HG03039 (cell line): ENCODE measurements around the gene MFAP3L.

Experiments used
- ATAC-seq: cut with Tn5 transposase; IDR thresholded peaks from one replicate; pipeline ENCODE4 v1.9.1; 2021; ENCODE audit warnings: mild to moderate bottlenecking, moderate library complexity; ENCODE audit not compliant: unreplicated experiment

Gene MFAP3L

DNA sequence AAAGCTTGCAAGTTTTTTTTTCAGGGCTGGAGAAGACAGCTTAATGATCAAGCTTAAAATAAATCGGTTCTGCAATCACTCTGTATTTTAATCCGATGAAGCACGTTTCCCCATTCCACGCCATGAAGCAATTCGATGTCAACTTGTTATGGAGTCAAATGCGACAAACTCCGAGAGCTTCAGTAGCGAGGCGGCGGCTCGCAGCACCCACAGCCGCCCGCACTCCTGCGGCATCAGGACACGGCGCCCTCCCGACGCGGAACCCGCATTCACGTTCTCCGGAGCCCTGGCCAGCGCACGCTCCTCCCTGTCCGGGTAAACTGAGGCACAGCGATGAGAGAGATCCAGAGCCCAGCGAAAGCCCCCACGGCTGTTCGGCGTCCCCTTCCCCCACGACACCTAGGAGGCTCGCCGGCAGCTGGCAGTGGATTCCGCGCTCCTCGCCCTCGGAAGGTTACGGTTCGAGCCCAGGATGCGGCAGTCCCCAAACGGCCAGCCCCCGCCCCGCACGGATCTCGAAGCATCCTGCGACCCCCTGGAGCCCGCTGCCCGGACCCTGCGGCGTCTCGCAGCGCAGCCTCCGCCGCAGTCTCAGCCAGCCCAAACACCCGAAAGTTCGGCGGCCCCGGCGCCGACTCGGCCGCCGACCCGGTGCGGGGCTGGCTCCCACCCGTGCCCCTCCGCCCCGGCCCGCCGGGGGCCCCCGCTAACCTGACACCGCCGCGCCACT lies 507 bp downstream of the MFAP3L start:
- ATAC-seq = no peak

GRCh38 chr4:170022211-170022610 lies 4.0 kb downstream of the MFAP3L start:
- no peak for ATAC-seq

DNA sequence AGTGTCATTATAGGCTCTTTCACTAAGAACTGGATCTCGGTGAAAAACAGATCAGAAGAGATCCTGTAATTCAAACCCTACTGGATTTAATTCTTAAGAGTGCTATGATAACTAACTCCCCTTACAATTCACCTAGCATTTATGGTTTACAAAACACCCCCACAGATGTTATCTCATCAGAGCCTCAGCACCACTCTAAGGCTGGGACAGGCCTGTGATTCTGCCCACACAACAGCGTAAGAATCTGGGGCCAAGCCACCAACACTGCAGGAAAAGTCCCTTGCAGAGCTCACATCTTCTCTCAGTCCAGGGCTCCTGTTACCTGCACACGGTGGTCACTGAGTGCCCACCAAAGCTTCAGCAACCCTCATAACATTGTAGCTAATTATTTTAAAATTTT lies 8.9 kb downstream of the MFAP3L start:
- no peak for ATAC-seq

DNA sequence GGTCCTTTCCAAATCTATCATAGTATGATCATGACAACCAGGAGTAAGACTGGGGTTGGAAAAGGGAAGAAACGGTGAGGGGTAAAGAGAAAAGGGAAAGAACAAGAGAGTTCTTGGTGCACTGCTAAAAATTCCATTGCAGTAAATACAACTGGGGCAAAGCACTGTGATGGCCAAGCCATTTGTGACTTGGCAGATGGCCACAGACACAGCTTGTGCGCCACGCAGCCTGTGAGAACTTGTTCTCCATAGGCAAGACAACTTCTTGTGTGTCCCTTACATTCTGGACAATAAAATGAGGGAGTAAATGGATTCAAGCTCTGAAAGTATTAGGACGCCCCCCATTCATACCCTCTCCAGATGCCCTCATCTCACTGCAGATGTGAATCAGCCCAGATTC lies 10.9 kb downstream of the MFAP3L start:
- no peak for ATAC-seq

GRCh38 chr4:170014359-170015011 lies 11.7 kb downstream of the MFAP3L start:
- no peak for ATAC-seq

DNA sequence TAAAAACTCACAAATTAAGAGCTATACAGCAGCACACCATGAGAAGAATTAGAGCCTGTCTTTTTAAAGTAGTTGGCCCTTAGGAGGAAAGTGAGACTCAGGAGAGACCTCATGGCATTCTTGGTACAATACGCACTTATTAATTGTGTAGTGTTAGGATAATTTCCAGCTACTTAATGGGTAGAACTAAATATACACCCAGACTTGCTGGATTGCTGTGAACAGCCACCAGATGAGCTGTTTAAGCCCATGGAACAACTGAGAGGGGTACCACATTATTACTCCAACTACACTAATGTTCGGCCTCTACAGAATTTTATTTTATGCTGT lies 13.6 kb downstream of the MFAP3L start:
- no peak for ATAC-seq

DNA sequence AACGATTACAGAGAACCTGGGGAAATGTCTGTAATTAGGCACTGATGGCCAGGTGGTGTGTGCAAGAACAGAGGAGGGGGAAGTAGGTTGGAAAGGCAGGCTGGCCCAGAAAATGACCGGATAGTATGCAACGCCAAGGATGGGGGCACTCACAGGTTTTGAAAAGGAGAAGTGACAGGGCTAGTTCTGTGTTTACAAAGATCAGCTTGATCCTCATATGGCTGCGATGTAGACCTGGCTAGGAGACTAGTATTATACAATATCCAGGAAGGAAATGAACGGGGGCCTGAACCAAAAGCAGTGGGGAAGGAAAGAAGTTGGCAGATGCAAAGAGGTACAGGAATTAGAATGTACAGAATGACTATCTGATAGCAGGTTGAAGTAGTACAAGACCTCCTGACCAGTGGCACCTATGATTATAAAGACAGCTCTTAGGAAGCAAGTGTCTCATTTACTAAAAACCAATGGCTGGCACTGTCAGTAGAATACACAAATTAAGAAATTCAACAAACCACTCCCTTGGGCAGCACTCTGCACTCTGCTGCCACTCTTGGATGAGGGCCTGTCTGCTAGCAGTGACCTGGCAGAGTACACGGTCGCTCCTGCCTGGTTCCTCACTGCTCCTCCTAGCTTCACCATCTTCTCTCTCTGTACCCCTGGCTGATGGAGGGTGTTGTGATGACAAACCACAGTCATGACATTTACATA lies 14.1 kb downstream of the MFAP3L start:
- ATAC-seq = no peak

DNA sequence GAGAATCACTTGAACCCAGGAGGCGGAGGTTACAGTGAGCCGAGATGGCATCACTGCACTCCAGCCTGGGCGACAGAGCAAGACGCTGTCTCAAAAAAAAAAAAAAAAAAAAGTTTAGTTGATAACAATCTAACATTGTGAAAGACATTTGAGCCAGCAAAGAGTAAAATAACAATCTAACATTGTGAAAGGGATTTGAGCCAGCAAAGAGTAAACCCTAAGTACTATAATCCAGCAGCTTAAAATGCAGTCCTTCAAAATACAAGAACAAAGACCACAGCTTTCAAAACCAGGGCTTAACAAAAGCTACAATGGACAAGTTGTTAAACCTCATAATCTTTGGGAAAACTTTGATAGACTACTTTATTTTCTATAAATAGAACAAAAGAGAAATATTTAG lies 16.9 kb downstream of the MFAP3L start:
- no peak for ATAC-seq

- no peak for ATAC-seq
Observed at GRCh38 chr4:170008801-170009200, 17.4 kb downstream of the MFAP3L start.

DNA sequence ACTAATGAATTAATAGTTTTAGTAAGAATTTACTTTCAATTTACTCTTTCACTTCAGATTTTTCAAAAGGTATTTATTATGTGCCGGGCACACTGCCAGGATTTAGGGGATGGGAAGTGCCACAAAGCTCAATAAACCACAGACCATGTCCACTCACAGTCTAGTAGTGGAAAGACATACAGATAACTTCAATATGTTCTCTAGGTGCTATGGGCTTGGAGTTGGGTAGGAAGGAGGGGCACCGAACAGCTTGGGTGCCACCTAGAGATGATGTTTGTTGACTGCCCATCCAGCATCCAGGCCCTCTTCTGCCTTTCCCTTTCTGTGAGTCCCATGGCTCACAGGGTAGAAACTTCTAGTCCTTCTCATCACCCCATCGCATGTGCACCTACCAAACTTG lies 17.8 kb downstream of the MFAP3L start:
- no peak for ATAC-seq

DNA sequence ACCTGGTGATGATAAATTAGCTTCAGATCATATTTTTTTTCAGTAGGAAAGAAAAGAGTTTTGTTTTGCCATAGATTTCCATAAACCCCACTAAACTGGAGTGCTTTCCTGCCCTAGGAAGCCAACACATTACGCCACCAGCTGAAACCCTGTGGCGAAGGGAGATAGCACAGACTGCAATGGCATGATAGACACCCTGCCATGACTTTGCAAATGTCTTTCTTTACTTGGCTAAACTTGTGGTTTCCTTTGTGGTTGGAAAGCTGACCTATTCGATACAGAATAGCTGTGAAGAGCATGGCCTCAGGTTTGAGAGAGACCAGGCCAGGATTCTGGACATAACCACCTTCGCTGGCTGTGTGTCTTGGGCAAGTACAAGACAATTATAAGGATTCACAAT lies 19.1 kb downstream of the MFAP3L start:
- no peak for ATAC-seq

- ATAC-seq = no peak
Observed at GRCh38 chr4:170005472-170005871, 20.7 kb downstream of the MFAP3L start.

GRCh38 chr4:170004651-170005295 lies 21.4 kb downstream of the MFAP3L start:
- no peak for ATAC-seq

GRCh38 chr4:170003071-170004070 lies 22.8 kb downstream of the MFAP3L start:
- ATAC-seq = no peak

- ATAC-seq = no peak
Observed at GRCh38 chr4:170001745-170002267, 24.4 kb downstream of the MFAP3L start.

DNA sequence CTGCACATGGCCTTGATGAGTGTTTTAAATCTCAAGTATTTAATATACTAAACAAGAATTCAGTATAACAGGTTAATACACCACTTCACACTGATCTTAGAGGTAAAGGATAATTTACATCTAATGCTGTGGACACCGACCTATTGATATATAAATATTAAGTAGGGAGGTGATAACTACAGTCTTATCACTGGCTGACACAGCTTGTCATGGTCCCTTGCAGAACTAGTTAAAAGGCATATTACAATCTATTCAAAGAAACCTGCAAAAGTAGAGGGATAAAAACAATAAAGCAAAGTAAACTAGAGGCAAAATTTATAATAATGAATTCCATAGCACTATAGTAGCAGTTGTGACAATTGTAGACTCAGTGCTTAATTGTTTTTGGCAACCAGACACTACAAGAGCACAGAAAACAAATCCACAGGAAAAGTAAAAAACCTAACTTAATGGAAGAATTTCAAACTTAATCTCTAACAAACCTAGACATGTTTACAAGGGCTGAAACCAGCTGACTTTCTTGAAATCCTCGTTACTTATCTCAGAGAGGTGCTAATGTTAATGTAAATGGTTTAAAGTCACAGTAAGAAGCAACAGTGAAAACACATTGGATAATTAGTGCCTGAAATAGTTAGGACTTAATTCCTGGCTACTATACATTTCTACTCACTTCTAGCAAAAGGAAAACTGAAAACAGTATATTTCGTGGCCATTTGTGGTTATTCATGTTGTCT lies 25.0 kb downstream of the MFAP3L start:
- ATAC-seq = no peak

DNA sequence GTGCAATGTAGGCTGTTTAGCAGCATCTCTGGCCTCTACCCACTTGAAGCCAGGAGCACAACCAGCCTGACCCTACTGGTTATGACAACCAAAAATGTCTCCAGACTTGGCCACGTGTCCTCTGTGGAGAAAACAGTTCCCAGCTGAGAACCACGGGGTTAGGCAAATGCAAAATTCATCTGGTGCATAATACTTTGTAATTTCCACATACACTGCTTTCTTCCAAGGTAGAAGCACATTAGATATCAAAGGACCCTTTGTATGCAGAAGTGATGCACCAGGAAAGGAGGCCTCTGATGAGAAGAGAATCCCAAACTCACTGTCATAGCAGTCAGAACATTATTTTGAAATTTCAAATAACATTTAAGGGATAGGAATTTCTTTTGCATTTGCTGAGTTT lies 26.3 kb downstream of the MFAP3L start:
- no peak for ATAC-seq

GRCh38 chr4:169998981-169999380 lies 27.2 kb downstream of the MFAP3L start:
- no peak for ATAC-seq

GRCh38 chr4:169996379-169997240 lies 29.6 kb downstream of the MFAP3L start:
- ATAC-seq = no peak
